IMR-90 (cell line): Measurements from ENCODE around the gene DDX59. TPM values are rescaled to one million over a fixed set of nuclear protein-coding genes. Genes with fewer than 3 reads are reported as not detected.

Experiments
- ATAC-seq: fragments of 200-7000 bp; cut with Tn5 transposase; 2 replicates; pipeline ENCODE4 v1.9.1; 2020; ENCODE audit warnings: low read depth, mild to moderate bottlenecking, moderate library complexity
- BruUV-seq: library from RNA; stranded (reverse); fragments of 400-500 nt; replicated peaks from 2 replicates; lab custom pipeline; 2021; lab: Mats Ljungman, UMichigan
- CTCF ChIA-PET: fragments of 300-600 bp; formaldehyde crosslinking; extraction: SDS; loops from one replicate; lab custom pipeline; 2021; ENCODE audit warnings: antibody characterized with exemption; lab: Yijun Ruan, JAX
- POLR2A ChIA-PET: fragments of 300-600 bp; sonication (Branson Sonifier 250); formaldehyde crosslinking; loops from one replicate; lab custom pipeline; 2022; ENCODE audit warnings: antibody characterized with exemption; ENCODE audit not compliant: unreplicated experiment; lab: Charles Lee
- DNase-seq: peaks from one replicate; pipeline ENCODE4 v3.0.0; 2013
- H2AFZ ChIP-seq: replicated peaks from 2 replicates; pipeline ENCODE3; 2013; ENCODE audit warnings: low read length, mild to moderate bottlenecking; ENCODE audit not compliant: poor library complexity
- H2AK5ac ChIP-seq: 2 replicates; pipeline ENCODE4 v1.6.1; 2013; ENCODE audit warnings: low read depth, low read length, inconsistent platforms
- H2AK9ac ChIP-seq: replicated peaks from 2 replicates; pipeline ENCODE3; 2013; ENCODE audit warnings: mild to moderate bottlenecking, low read depth, low read length, moderate library complexity; ENCODE audit not compliant: poor library complexity
- H2BK120ac ChIP-seq: 2 replicates; pipeline ENCODE4 v1.6.1; 2013; ENCODE audit warnings: low read depth, low read length, inconsistent platforms
- H2BK15ac ChIP-seq: 3 replicates; pipeline ENCODE4 v1.6.1; 2013; ENCODE audit warnings: low read depth, low read length, inconsistent platforms
- H2BK20ac ChIP-seq: 2 replicates; pipeline ENCODE4 v1.6.1; 2013; ENCODE audit warnings: low read depth, mild to moderate bottlenecking, inconsistent platforms, low read length, moderate library complexity
- H2BK5ac ChIP-seq: 2 replicates; pipeline ENCODE4 v1.6.1; 2013; ENCODE audit warnings: mild to moderate bottlenecking, low read depth, low read length, inconsistent platforms; ENCODE audit not compliant: poor library complexity, severe bottlenecking
- H3K14ac ChIP-seq: replicated peaks from 2 replicates; pipeline ENCODE4 v1.6.1; 2013; ENCODE audit warnings: low read depth, low read length, inconsistent platforms
- H3K18ac ChIP-seq: 2 replicates; pipeline ENCODE4 v1.6.1; 2013; ENCODE audit warnings: low read depth, low read length, control low read depth
- H3K23ac ChIP-seq: 2 replicates; pipeline ENCODE4 v1.6.1; 2013; ENCODE audit warnings: low read depth, low read length, inconsistent platforms
- H3K27ac ChIP-seq: 2 replicates; pipeline ENCODE4 v1.5.1; 2013; ENCODE audit warnings: mild to moderate bottlenecking, control low read depth, low read length; ENCODE audit not compliant: insufficient read depth
- H3K27me3 ChIP-seq: 2 replicates; pipeline ENCODE4 v1.6.1; 2013; ENCODE audit warnings: low read length; ENCODE audit not compliant: control insufficient read depth, insufficient read depth
- H3K36me3 ChIP-seq: 2 replicates; pipeline ENCODE4 v1.6.1; 2013; ENCODE audit warnings: low read length, mixed read lengths; ENCODE audit not compliant: control insufficient read depth, insufficient read depth
- H3K4ac ChIP-seq: 2 replicates; pipeline ENCODE4 v1.6.1; 2013; ENCODE audit warnings: low read depth, low read length, inconsistent platforms
- H3K4me1 ChIP-seq: 2 replicates; pipeline ENCODE4 v1.6.1; 2013; ENCODE audit warnings: low read length, mixed read lengths; ENCODE audit not compliant: control insufficient read depth, insufficient read depth
- H3K4me2 ChIP-seq: 2 replicates; pipeline ENCODE4 v1.6.1; 2013; ENCODE audit warnings: low read depth, mild to moderate bottlenecking, control low read depth, low read length, moderate library complexity
- H3K4me3 ChIP-seq: 2 replicates; pipeline ENCODE4 v1.5.1; 2013; ENCODE audit warnings: low read depth, mild to moderate bottlenecking, control low read depth, low read length, moderate library complexity; ENCODE audit not compliant: insufficient read depth
- H3K56ac ChIP-seq: 2 replicates; pipeline ENCODE4 v1.6.1; 2013; ENCODE audit warnings: low read length, inconsistent platforms; ENCODE audit not compliant: insufficient read depth; ENCODE audit errors: extremely low read depth
- H3K79me1 ChIP-seq, 2 experiments: 2 replicates each; pipeline ENCODE4 v1.6.1; 2013; ENCODE audit warnings: low read length in 2 of 2, inconsistent platforms in 1 of 2, low read depth in 1 of 2
- H3K9ac ChIP-seq: 2 replicates; pipeline ENCODE4 v1.6.1; 2013; ENCODE audit warnings: low read depth, low read length, control low read depth
- H3K9me1 ChIP-seq: 2 replicates; pipeline ENCODE4 v1.6.1; 2013; ENCODE audit warnings: low read length, inconsistent platforms; ENCODE audit not compliant: insufficient read depth
- H3K9me3 ChIP-seq: 2 replicates; pipeline ENCODE4 v1.6.1; 2013; ENCODE audit warnings: low read length; ENCODE audit not compliant: control insufficient read depth, insufficient read depth
- H4K20me1 ChIP-seq: 2 replicates; pipeline ENCODE4 v1.6.1; 2013; ENCODE audit warnings: low read length, inconsistent platforms; ENCODE audit not compliant: insufficient read depth
- H4K5ac ChIP-seq: 2 replicates; pipeline ENCODE4 v1.6.1; 2013; ENCODE audit warnings: mild to moderate bottlenecking, low read depth, low read length, control low read depth
- H4K8ac ChIP-seq, 2 experiments: 2 replicates each; pipeline ENCODE4 v1.6.1; 2013; ENCODE audit warnings: low read depth in 2 of 2, low read length in 2 of 2, control low read depth in 1 of 2, inconsistent platforms in 1 of 2
- H4K91ac ChIP-seq: 2 replicates; pipeline ENCODE4 v1.6.1; 2013; ENCODE audit warnings: low read depth, low read length, inconsistent platforms; ENCODE audit not compliant: insufficient read depth
- CEBPB ChIP-seq: IDR thresholded peaks from 2 replicates; pipeline ENCODE4 v1.6.1; 2012; ENCODE audit warnings: low read depth, low read length, improper control_type of control experiment
- RAD21 ChIP-seq: IDR thresholded peaks from 2 replicates; pipeline ENCODE4 v1.6.1; 2012; ENCODE audit warnings: low read length, improper control_type of control experiment
- RCOR1 ChIP-seq: IDR thresholded peaks from 2 replicates; pipeline ENCODE4 v1.6.1; 2012; ENCODE audit warnings: mild to moderate bottlenecking, low read length, improper control_type of control experiment; ENCODE audit not compliant: insufficient replicate concordance
- WGBS, 2 experiments: methylation state at CpG; one replicate each; pipeline versions ENCODE4 v1.1.5 to v1.1.7; 2013; ENCODE audit warnings: missing lambda C conversion rate in 2 of 2; ENCODE audit not compliant: insufficient read length in 1 of 2; ENCODE audit errors: extremely low coverage in 2 of 2; 5-methylcytosine and 5-hydroxymethylcytosine counted together
- dilution Hi-C: fragments of 300-500 bp; cut with HindIII; formaldehyde crosslinking; loops from one replicate; pipeline ENCODE4 v1.14.3; 2018; ENCODE audit warnings: low sequenced_read_pairs; ENCODE audit not compliant: unreplicated experiment
- in situ Hi-C: fragments of 300-500 bp; cut with MboI; formaldehyde crosslinking; loops from 3 replicates; pipeline ENCODE4 v1.14.3; 2019; ENCODE audit warnings: low sequenced_read_pairs, inconsistent platforms, mixed read lengths
- intact Hi-C: fragments of 100-400 bp; cut with micrococcal nuclease; formaldehyde crosslinking; loops from 2 replicates; pipeline ENCODE4 v1.10.0; 2022
- polyA plus RNA-seq, 3 experiments: library from polyadenylated mRNA; depleted of rRNA; stranded (reverse); fragments of >200 nt; gene quantifications; 2 replicates each; pipeline ENCODE4 v1.2.3, GENCODE V29; 2012; ENCODE audit warnings: low replicate concordance in 1 of 3
- total RNA-seq: library from RNA; depleted of rRNA; stranded (reverse); fragments of >200 nt; gene quantifications from 2 replicates; pipeline ENCODE4 v1.2.3, GENCODE V29; 2012; rRNA removed

DDX59 gene
- total and polyA plus RNA-seq, 2 of the 4 experiments (the other 2 are of a cell fraction) = 8.6 to 9.1 TPM

DNA sequence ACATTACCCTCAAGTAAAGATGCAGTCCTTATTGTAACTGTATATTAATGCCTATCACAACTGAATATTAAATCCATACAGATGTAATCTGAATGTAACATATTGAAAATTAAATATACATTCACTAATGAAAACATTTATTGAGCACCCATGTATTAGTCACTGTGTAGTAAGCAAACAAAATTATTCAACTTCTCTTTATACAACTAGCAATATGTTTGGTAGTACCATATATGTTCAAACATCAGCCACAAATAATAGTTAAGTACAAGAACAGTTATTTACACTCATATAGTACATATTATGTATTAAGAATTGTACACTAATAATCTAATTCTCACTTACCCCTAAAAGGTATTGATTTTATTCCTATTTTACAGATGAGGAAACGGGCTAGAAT, 67.1 kb downstream of the DDX59 start:
- ChIA-PET POLR2A (no interaction called here), CTCF (no interaction called here)
- H3K4me1 ChIP-seq = no peaks in the 10 kb centered on the region
- H3K14ac ChIP-seq = no peak overlapping the region
- in situ Hi-C loops (no loop called here), intact Hi-C loops (no loop called here), dilution Hi-C loops (no loop called here)
- H3K4ac ChIP-seq = no peak overlapping the region
- H2AK9ac ChIP-seq = no peak overlapping the region
- H3K79me1 ChIP-seq = no peaks in the 10 kb centered on the region; a peak in 1 of 4 replicates
- no peak overlapping the region for H2AK5ac ChIP-seq
- H4K91ac ChIP-seq = no peak overlapping the region
- H3K9me1 ChIP-seq = no peaks in the 10 kb centered on the region
- H3K4me2 ChIP-seq = no peak overlapping the region
- no peaks in the 10 kb centered on the region for H4K20me1 ChIP-seq
- no TSS peak for BruUV-seq
- no peak overlapping the region for H3K18ac ChIP-seq
- WGBS, 2 experiments = no CpG with 5 or more reads among the region's 1 CpG
- no peak overlapping the region for H2BK5ac ChIP-seq
- H2BK120ac ChIP-seq = no peak overlapping the region
- no peak overlapping the region for H4K5ac ChIP-seq
- H2BK20ac ChIP-seq = no peak overlapping the region
- TF ChIP-seq RCOR1 (no peak), RAD21 (no peak), CEBPB (no peak)
- no peak overlapping the region for H3K4me3 ChIP-seq
- DNase-seq = no peak
- ATAC-seq = no peak
- H3K36me3 ChIP-seq = 0 out of 2 replicates have a peak, but pooled peaks cover 1% of the 10 kb centered on the region
- no peak overlapping the region for H3K56ac ChIP-seq
- H2BK15ac ChIP-seq = no peak overlapping the region
- H3K9ac ChIP-seq = no peak overlapping the region
- H3K9me3 ChIP-seq = no peaks in the 10 kb centered on the region
- no peak overlapping the region for H2AFZ ChIP-seq
- no peaks in the 10 kb centered on the region for H3K27me3 ChIP-seq
- no peak overlapping the region for H4K8ac ChIP-seq
- H3K23ac ChIP-seq = no peak overlapping the region
- no peak overlapping the region for H3K27ac ChIP-seq

Other genes with a start within 250 kb of the DDX59 start
- 4.7 and 10.8 TPM in 2 replicates for gene KIF14, start 49.2 kb downstream of the DDX59 start, total RNA-seq
- 1.9 and 2.3 TPM in 2 replicates for gene KIF14, start 49.2 kb downstream of the DDX59 start, polyA plus RNA-seq (2012; rRNA removed)
- gene CAMSAP2, start 69.0 kb upstream of the DDX59 start, total RNA-seq = 29.4 and 43.0 TPM in 2 replicates
- gene CAMSAP2, start 69.0 kb upstream of the DDX59 start, polyA plus RNA-seq (2012; rRNA removed) = 6.9 and 8.3 TPM in 2 replicates
- not detected in 2 replicates for gene GPR25, start 203.1 kb upstream of the DDX59 start, total RNA-seq
- gene GPR25, start 203.1 kb upstream of the DDX59 start, polyA plus RNA-seq (2012; rRNA removed) = not detected in 2 replicates
- under 0.01 TPM in 1 of 2 replicates, not detected in the other for gene INAVA, start 225.0 kb upstream of the DDX59 start, total RNA-seq
- gene INAVA, start 225.0 kb upstream of the DDX59 start, polyA plus RNA-seq (2012; rRNA removed) = 0.07 and 0.13 TPM in 2 replicates